T-helper 2 cell treated with Interferon-gamma antibody and Interleukin-4, amounts not matched to agents 5 μg/mL and 100 μg/mL, for 36 hours (primary cell): Measurements from ENCODE around the gene ZCCHC24.
"Not testable (repeated sequence)": the region's sequence is repeated elsewhere in the genome, so short reads cannot be mapped to it uniquely, and the experiment has no call there.

ENCODE experiments used
- DNase-seq: peaks from one replicate; pipeline ENCODE4 v3.0.0; 2021; ENCODE audit warnings: low spot score
- H3K27ac Mint-ChIP-seq: one replicate; pipeline ENCODE4 v1.8.0; 2021; ENCODE audit warnings: mild to moderate bottlenecking, mixed read lengths
- H3K27me3 Mint-ChIP-seq: one replicate; pipeline ENCODE4 v1.8.0; 2021; ENCODE audit warnings: low read depth, mixed read lengths
- H3K36me3 Mint-ChIP-seq: one replicate; pipeline ENCODE4 v1.8.0; 2021; ENCODE audit warnings: low read depth, mixed read lengths
- H3K4me1 Mint-ChIP-seq: one replicate; pipeline ENCODE4 v1.8.0; 2021; ENCODE audit warnings: low read depth, mixed read lengths
- H3K4me3 Mint-ChIP-seq: one replicate; pipeline ENCODE4 v1.8.0; 2022; ENCODE audit warnings: mild to moderate bottlenecking, moderate library complexity, mixed read lengths
- H3K9me3 Mint-ChIP-seq: one replicate; pipeline ENCODE4 v1.8.0; 2021; ENCODE audit warnings: mixed read lengths

ZCCHC24 gene

GRCh38 chr10:79463578-79464496 is 18.4 kb upstream of the ZCCHC24 start:
- no peak overlapping the region for H3K27ac Mint-ChIP-seq
- peaks cover 4% of the 10 kb centered on the region for H3K27me3 Mint-ChIP-seq
- H3K4me3 Mint-ChIP-seq, result no peak overlapping the region
- H3K36me3 Mint-ChIP-seq, result no peaks in the 10 kb centered on the region
- no peaks in the 10 kb centered on the region for H3K9me3 Mint-ChIP-seq
- H3K4me1 Mint-ChIP-seq, result peaks cover 2% of the 10 kb centered on the region
- DNase-seq, result no peak

GRCh38 chr10:79460687-79461086 is 15.3 kb upstream of the ZCCHC24 start:
- H3K36me3 Mint-ChIP-seq, result no peaks in the 10 kb centered on the region
- H3K4me3 Mint-ChIP-seq, result no peak overlapping the region
- DNase-seq, result no peak
- H3K9me3 Mint-ChIP-seq, result no peaks in the 10 kb centered on the region
- H3K4me1 Mint-ChIP-seq, result no peaks in the 10 kb centered on the region
- no peak overlapping the region for H3K27ac Mint-ChIP-seq
- peaks cover 12% of the 10 kb centered on the region for H3K27me3 Mint-ChIP-seq

GRCh38 chr10:79459243-79459642 is 13.8 kb upstream of the ZCCHC24 start:
- Mint-ChIP-seq H3K27me3 (peaks cover 22% of the 10 kb centered on the region), H3K4me1 (no peaks in the 10 kb centered on the region), H3K4me3 (no peak overlapping the region), H3K36me3 (no peaks in the 10 kb centered on the region), H3K27ac (no peak overlapping the region), H3K9me3 (no peaks in the 10 kb centered on the region)
- no peak for DNase-seq

GRCh38 chr10:79458483-79458882 is 13.1 kb upstream of the ZCCHC24 start:
- H3K4me3 Mint-ChIP-seq, result no peak overlapping the region
- DNase-seq, result no peak
- no peak overlapping the region for H3K27ac Mint-ChIP-seq
- peaks cover 28% of the 10 kb centered on the region for H3K27me3 Mint-ChIP-seq
- H3K9me3 Mint-ChIP-seq, result no peaks in the 10 kb centered on the region
- H3K4me1 Mint-ChIP-seq, result no peaks in the 10 kb centered on the region
- no peaks in the 10 kb centered on the region for H3K36me3 Mint-ChIP-seq

GRCh38 chr10:79457256-79457785 is 11.9 kb upstream of the ZCCHC24 start:
- Mint-ChIP-seq H3K9me3 (no peaks in the 10 kb centered on the region), H3K4me1 (no peaks in the 10 kb centered on the region), H3K36me3 (no peaks in the 10 kb centered on the region), H3K27me3 (peaks cover 37% of the 10 kb centered on the region), H3K27ac (no peak overlapping the region), H3K4me3 (no peak overlapping the region)
- no peak for DNase-seq

- Mint-ChIP-seq H3K4me3 (no peak overlapping the region), H3K27me3 (peaks cover 53% of the 10 kb centered on the region), H3K27ac (no peak overlapping the region), H3K9me3 (no peaks in the 10 kb centered on the region), H3K4me1 (no peaks in the 10 kb centered on the region), H3K36me3 (no peaks in the 10 kb centered on the region)
- no peak for DNase-seq
These were observed 8.8 kb upstream of the ZCCHC24 start for GRCh38 chr10:79454259-79454658.

- Mint-ChIP-seq H3K4me1 (no peaks in the 10 kb centered on the region), H3K27ac (no peak overlapping the region)
These were observed 8.0 kb upstream of the ZCCHC24 start for GRCh38 chr10:79453392-79453791.

GRCh38 chr10:79452174-79452611 is 6.8 kb upstream of the ZCCHC24 start:
- H3K4me1 Mint-ChIP-seq, result no peaks in the 10 kb centered on the region
- no peak for DNase-seq
- no peak overlapping the region for H3K4me3 Mint-ChIP-seq
- H3K9me3 Mint-ChIP-seq, result no peaks in the 10 kb centered on the region
- no peak overlapping the region for H3K27ac Mint-ChIP-seq
- H3K27me3 Mint-ChIP-seq, result peaks cover 60% of the 10 kb centered on the region
- no peaks in the 10 kb centered on the region for H3K36me3 Mint-ChIP-seq

More at GRCh38 chr10:79453392-79453791, 8.0 kb upstream of the ZCCHC24 start:
- peaks cover 53% of the 10 kb centered on the region for H3K27me3 Mint-ChIP-seq
- H3K36me3 Mint-ChIP-seq, result no peaks in the 10 kb centered on the region
- no peaks in the 10 kb centered on the region for H3K9me3 Mint-ChIP-seq
- no peak for DNase-seq
- H3K4me3 Mint-ChIP-seq, result no peak overlapping the region

GRCh38 chr10:79451046-79451699 is 5.7 kb upstream of the ZCCHC24 start:
- no peaks in the 10 kb centered on the region for H3K36me3 Mint-ChIP-seq
- H3K9me3 Mint-ChIP-seq, result no peaks in the 10 kb centered on the region
- H3K4me1 Mint-ChIP-seq, result peaks cover 2% of the 10 kb centered on the region
- peaks cover 67% of the 10 kb centered on the region for H3K27me3 Mint-ChIP-seq
- no peak overlapping the region for H3K4me3 Mint-ChIP-seq
- no peak overlapping the region for H3K27ac Mint-ChIP-seq
- no peak for DNase-seq

GRCh38 chr10:79449181-79450146 is 4.0 kb upstream of the ZCCHC24 start:
- Mint-ChIP-seq H3K4me3 (no peak overlapping the region), H3K4me1 (peaks cover 8% of the 10 kb centered on the region), H3K36me3 (no peaks in the 10 kb centered on the region), H3K27ac (no peak overlapping the region), H3K9me3 (no peaks in the 10 kb centered on the region), H3K27me3 (peaks cover 60% of the 10 kb centered on the region)
- no peak for DNase-seq

GRCh38 chr10:79448732-79449049 is 3.3 kb upstream of the ZCCHC24 start:
- DNase-seq, result no peak
- no peak overlapping the region for H3K4me3 Mint-ChIP-seq
- H3K27ac Mint-ChIP-seq, result no peak overlapping the region
- H3K9me3 Mint-ChIP-seq, result no peaks in the 10 kb centered on the region
- H3K36me3 Mint-ChIP-seq, result no peaks in the 10 kb centered on the region
- peaks cover 16% of the 10 kb centered on the region for H3K4me1 Mint-ChIP-seq
- peaks cover 59% of the 10 kb centered on the region for H3K27me3 Mint-ChIP-seq

GRCh38 chr10:79447911-79448731 is 2.7 kb upstream of the ZCCHC24 start:
- Mint-ChIP-seq H3K27ac (no peak overlapping the region), H3K4me1 (peaks cover 19% of the 10 kb centered on the region), H3K4me3 (no peak overlapping the region), H3K36me3 (no peaks in the 10 kb centered on the region), H3K27me3 (peaks cover 57% of the 10 kb centered on the region), H3K9me3 (no peaks in the 10 kb centered on the region)
- no peak for DNase-seq

GRCh38 chr10:79447249-79447648 is 1.8 kb upstream of the ZCCHC24 start:
- not testable (repeated sequence) for DNase-seq, H3K27ac Mint-ChIP-seq, H3K36me3 Mint-ChIP-seq, H3K9me3 Mint-ChIP-seq
- Mint-ChIP-seq H3K4me1 (peaks cover 19% of the 10 kb centered on the region), H3K27me3 (peaks cover 50% of the 10 kb centered on the region), H3K4me3 (peak overlapping the region; percentile 35)
